RWPE2 (cell line): ENCODE results near the gene ADK.
"Not testable (repeated sequence)": the region's sequence is repeated elsewhere in the genome, so short reads cannot be mapped to it uniquely, and the experiment has no call there.

Experiments
- ATAC-seq: fragments of 200-7000 bp; cut with Tn5 transposase; 3 replicates; pipeline ENCODE4 v1.9.1; 2021; ENCODE audit warnings: low read depth
- DNase-seq: peaks from one replicate; pipeline ENCODE4 v3.0.0-alpha.2; 2020; ENCODE audit warnings: low spot score
- H3K27ac ChIP-seq: fragments of 450-650 bp; 2 replicates; pipeline ENCODE4 v1.5.1; 2017; ENCODE audit warnings: mild to moderate bottlenecking; ENCODE audit not compliant: poor library complexity, severe bottlenecking
- H3K27me3 ChIP-seq: fragments of 250-450 bp; sonication (Bioruptor Pico); 2 replicates; pipeline ENCODE4 v1.5.1; 2021; ENCODE audit warnings: mild to moderate bottlenecking, moderate library complexity; ENCODE audit not compliant: insufficient read depth, poor library complexity, severe bottlenecking
- H3K36me3 ChIP-seq: fragments of 250-450 bp; sonication (Bioruptor Pico); 2 replicates; pipeline ENCODE4 v1.5.1; 2020; ENCODE audit warnings: low read depth, mild to moderate bottlenecking, moderate library complexity
- H3K4me1 ChIP-seq: fragments of 250-450 bp; sonication (Bioruptor Pico); 2 replicates; pipeline ENCODE4 v1.5.1; 2021; ENCODE audit warnings: mild to moderate bottlenecking, moderate library complexity; ENCODE audit not compliant: insufficient read depth, poor library complexity, severe bottlenecking
- H3K4me3 ChIP-seq: fragments of 250-450 bp; sonication (Bioruptor Pico); 2 replicates; pipeline ENCODE4 v1.5.1; 2021; ENCODE audit warnings: mild to moderate bottlenecking, moderate library complexity; ENCODE audit not compliant: severe bottlenecking
- H3K9me3 ChIP-seq: fragments of 250-450 bp; sonication (Bioruptor Pico); 2 replicates; pipeline ENCODE4 v1.5.1; 2021; ENCODE audit warnings: mild to moderate bottlenecking, moderate library complexity; ENCODE audit not compliant: severe bottlenecking
- CTCF ChIP-seq: fragments of 450-650 bp; IDR thresholded peaks from one replicate; pipeline ENCODE4 v1.5.1; 2017; ENCODE audit warnings: mild to moderate bottlenecking, moderate library complexity; ENCODE audit not compliant: poor library complexity, severe bottlenecking

The ADK gene

DNA sequence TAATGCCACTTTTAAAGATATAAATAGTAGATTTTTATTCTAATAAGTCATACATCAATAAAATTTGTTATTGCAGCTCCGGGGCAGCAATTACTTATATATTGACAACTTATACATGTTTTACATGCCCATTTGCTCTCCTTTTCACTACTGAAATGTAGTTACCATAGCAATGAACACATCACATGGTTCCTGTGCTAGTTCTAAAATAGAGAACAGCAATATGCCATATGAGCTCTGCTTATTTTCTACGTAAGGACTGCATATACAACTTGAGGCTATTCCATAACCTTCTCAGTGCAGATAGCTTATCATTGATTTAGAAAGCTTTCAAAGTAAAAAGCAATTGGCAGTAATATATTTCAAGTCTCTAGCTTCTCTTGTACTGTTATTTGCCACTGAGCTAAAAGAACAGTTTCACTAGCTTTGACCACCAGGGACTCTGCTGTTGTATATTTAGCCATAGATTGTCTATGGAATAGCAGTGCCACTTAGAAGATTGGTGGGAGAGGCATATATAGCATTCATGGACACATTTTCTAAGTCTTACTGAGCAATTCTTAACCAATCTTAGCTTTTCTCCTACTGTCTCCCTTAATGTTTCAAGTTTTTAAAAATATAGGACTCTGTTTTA, 405.2 kb downstream of the ADK start:
- H3K4me3 ChIP-seq = no peak overlapping the region
- DNase-seq (no peak), ATAC-seq (no peak)
- H3K4me1 ChIP-seq = no peaks in the 10 kb centered on the region
- TF ChIP-seq CTCF = no peak
- H3K27me3 ChIP-seq = no peaks in the 10 kb centered on the region
- H3K9me3 ChIP-seq = no peaks in the 10 kb centered on the region
- no peak overlapping the region for H3K27ac ChIP-seq
- H3K36me3 ChIP-seq = peaks cover 24% of the 10 kb centered on the region

DNA sequence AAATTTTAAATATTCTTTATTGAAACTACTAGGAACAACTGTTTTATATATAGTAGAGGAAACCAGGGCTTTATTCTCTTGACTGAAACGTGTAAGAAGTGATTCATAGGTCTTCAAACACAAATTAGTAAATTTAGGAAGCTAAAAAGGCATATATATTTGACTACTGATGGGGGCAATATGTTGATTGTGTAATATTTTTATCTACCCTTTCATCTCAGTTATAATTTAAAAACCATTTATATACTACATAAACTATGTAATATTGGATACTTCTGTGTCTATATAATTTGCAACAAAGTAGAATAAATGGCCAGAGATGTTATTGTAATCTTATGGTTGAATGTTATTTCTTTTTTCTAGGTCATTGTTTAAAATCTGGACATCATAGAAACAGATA, 406.1 kb downstream of the ADK start:
- Histone ChIP-seq H3K4me1 (no peaks in the 10 kb centered on the region), H3K36me3 (peaks cover 26% of the 10 kb centered on the region), H3K9me3 (no peaks in the 10 kb centered on the region), H3K4me3 (no peak overlapping the region), H3K27me3 (no peaks in the 10 kb centered on the region), H3K27ac (no peak overlapping the region)
- ATAC-seq (no peak), DNase-seq (no peak)
- TF ChIP-seq CTCF = no peak

DNA sequence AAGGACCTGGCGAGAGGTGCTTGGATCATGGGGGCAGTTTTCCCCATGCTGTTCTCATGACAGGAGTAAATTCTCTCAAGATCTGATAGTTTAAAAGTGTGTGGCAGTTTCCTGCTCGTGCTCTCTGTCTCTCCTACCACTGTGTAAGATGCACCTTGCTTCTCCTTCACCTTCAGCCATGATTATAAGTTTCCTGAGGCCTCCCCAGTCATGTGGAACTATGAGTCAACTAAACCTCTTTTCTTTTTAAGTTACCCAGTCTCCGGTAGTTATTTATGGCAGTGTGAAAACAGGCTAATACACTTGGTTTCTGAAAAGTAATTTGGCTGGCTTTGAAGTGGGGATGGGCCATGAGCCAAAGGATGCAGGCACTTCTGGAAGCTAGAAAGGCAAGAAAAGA, 407.4 kb downstream of the ADK start:
- Histone ChIP-seq H3K4me1 (no peaks in the 10 kb centered on the region), H3K27ac (no peak overlapping the region), H3K9me3 (no peaks in the 10 kb centered on the region), H3K27me3 (no peaks in the 10 kb centered on the region), H3K4me3 (no peak overlapping the region), H3K36me3 (peaks cover 26% of the 10 kb centered on the region)
- no peak for TF ChIP-seq CTCF
- DNase-seq = no peak
- ATAC-seq = no peak

GRCh38 chr10:74558897-74559296, 407.9 kb downstream of the ADK start:
- Histone ChIP-seq H3K4me3 (no peak overlapping the region), H3K4me1 (no peaks in the 10 kb centered on the region), H3K9me3 (no peaks in the 10 kb centered on the region), H3K27me3 (no peaks in the 10 kb centered on the region), H3K27ac (no peak overlapping the region), H3K36me3 (peaks cover 21% of the 10 kb centered on the region)
- no peak for TF ChIP-seq CTCF
- ATAC-seq = no peak
- no peak for DNase-seq

- not testable (repeated sequence) for H3K4me1 ChIP-seq, H3K27me3 ChIP-seq, DNase-seq, H3K27ac ChIP-seq, ATAC-seq, H3K4me3 ChIP-seq, H3K9me3 ChIP-seq, H3K36me3 ChIP-seq
These were observed 417.9 kb downstream of the ADK start for GRCh38 chr10:74568896-74569295.

- DNase-seq, H3K27me3 ChIP-seq, H3K27ac ChIP-seq, H3K4me1 ChIP-seq, H3K36me3 ChIP-seq, H3K4me3 ChIP-seq, H3K9me3 ChIP-seq, ATAC-seq: not testable (repeated sequence)
These were observed 422.5 kb downstream of the ADK start for GRCh38 chr10:74573497-74573896.
